HepG2 (cell line): Measurements from ENCODE around the gene SEMA4C. TPM values are rescaled to one million over a fixed set of nuclear protein-coding genes. Genes with fewer than 3 reads are reported as not detected.

ENCODE experiments used
- ATF7-NPFF ChIP-seq: sonication (generic); formaldehyde crosslinking; IDR thresholded peaks from 2 replicates; pipeline ENCODE4 v1.8.1; 2023; ENCODE audit warnings: mild to moderate bottlenecking, low read depth, missing genetic modification reagents, moderate library complexity
- FOXP1 ChIP-seq, 2 experiments: fragments of 450-650 bp in 1 of 2; IDR thresholded peaks; 2 replicates each; pipeline ENCODE4 v1.6.1; 2017 to 2018; ENCODE audit warnings: antibody characterized with exemption in 1 of 2
- GABPA ChIP-seq, 2 experiments: IDR thresholded peaks; 2 replicates each; pipeline ENCODE4 v1.6.1; 2011 to 2016; ENCODE audit warnings: low read depth in 2 of 2, low read length in 1 of 2, missing biosample characterization in 1 of 2, missing genetic modification characterization in 1 of 2
- MAFG ChIP-seq: sonication (generic); formaldehyde crosslinking; IDR thresholded peaks from 2 replicates; pipeline ENCODE4 v1.5.1; 2020; ENCODE audit warnings: mild to moderate bottlenecking, missing genetic modification reagents
- ONECUT2 ChIP-seq: sonication (generic); formaldehyde crosslinking; IDR thresholded peaks from 2 replicates; pipeline ENCODE4 v1.4.0; 2020; ENCODE audit warnings: missing genetic modification reagents
- PAX8 ChIP-seq: sonication (generic); formaldehyde crosslinking; IDR thresholded peaks from 2 replicates; pipeline ENCODE4 v1.8.0; 2022; ENCODE audit warnings: mild to moderate bottlenecking, missing genetic modification reagents, borderline replicate concordance
- PRMT3 ChIP-seq: sonication (generic); formaldehyde crosslinking; IDR thresholded peaks from 2 replicates; pipeline ENCODE4 v1.8.1; 2022; ENCODE audit warnings: low read depth, mild to moderate bottlenecking, moderate library complexity, missing genetic modification reagents, borderline replicate concordance
- SSRP1 ChIP-seq: IDR thresholded peaks from 2 replicates; pipeline ENCODE4 v1.6.1; 2016; ENCODE audit warnings: control low read depth
- TMF1 ChIP-seq: sonication (generic); formaldehyde crosslinking; IDR thresholded peaks from 2 replicates; pipeline ENCODE4 v1.8.1; 2022; ENCODE audit warnings: low read depth, missing genetic modification reagents
- U2AF1 ChIP-seq: fragments of 200-400 bp; formaldehyde crosslinking; optimal IDR thresholded peaks from 2 replicates; pipeline ENCODE3; 2017; ENCODE audit warnings: mild to moderate bottlenecking, low read depth, low read length
- ZC3H4 ChIP-seq: sonication (generic); formaldehyde crosslinking; IDR thresholded peaks from 2 replicates; pipeline ENCODE4 v1.4.0; 2020; ENCODE audit warnings: missing genetic modification reagents, borderline replicate concordance
- ZFP90 ChIP-seq: sonication (generic); formaldehyde crosslinking; IDR thresholded peaks from 2 replicates; pipeline ENCODE4 v1.8.0; 2022; ENCODE audit warnings: missing genetic modification reagents, mild to moderate bottlenecking, inconsistent platforms, borderline replicate concordance
- ZIK1 ChIP-seq: sonication (generic); formaldehyde crosslinking; IDR thresholded peaks from 2 replicates; pipeline ENCODE4 v1.5.0; 2020; ENCODE audit warnings: mild to moderate bottlenecking, low read depth, missing genetic modification reagents, borderline replicate concordance
- ZKSCAN8 ChIP-seq: IDR thresholded peaks from 2 replicates; pipeline ENCODE4 v1.6.1; 2016; ENCODE audit warnings: borderline replicate concordance, missing genetic modification reagents, missing compliant biosample characterization
- ZNF335 ChIP-seq: sonication (generic); formaldehyde crosslinking; IDR thresholded peaks from 2 replicates; pipeline ENCODE4 v1.4.0; 2020; ENCODE audit warnings: missing genetic modification reagents
- ZNF432 ChIP-seq: sonication (generic); formaldehyde crosslinking; IDR thresholded peaks from 2 replicates; pipeline ENCODE4 v1.5.0; 2020; ENCODE audit warnings: missing genetic modification reagents, mild to moderate bottlenecking, borderline replicate concordance
- ZNF546 ChIP-seq: sonication (generic); formaldehyde crosslinking; conservative IDR thresholded peaks from 2 replicates; pipeline ENCODE4 v1.8.1; 2023; ENCODE audit warnings: mild to moderate bottlenecking, missing genetic modification reagents
- ZNF746 ChIP-seq: sonication (generic); formaldehyde crosslinking; IDR thresholded peaks from 2 replicates; pipeline ENCODE4 v1.8.0; 2022; ENCODE audit warnings: mild to moderate bottlenecking, missing genetic modification reagents
- polyA plus RNA-seq, 8 experiments: library from polyadenylated mRNA; depleted of rRNA in 3 of 8; stranded (reverse) in 7 of 8; unstranded in 1 of 8; fragments of >200 nt; fragmentation: Illumina TruSeq in 4 of 8; extraction: Trizol in 4 of 8; gene quantifications; 2 replicates each; pipeline versions ENCODE4 v1.2.1 to v1.2.3, GENCODE V29; 2011 to 2016; ENCODE audit warnings: low read depth in 4 of 8, missing spikeins in 1 of 8, mixed read lengths in 1 of 8; ENCODE audit not compliant: insufficient read depth in 1 of 8
- total RNA-seq, 5 experiments: library from RNA; depleted of rRNA; stranded (reverse); fragments of >200 nt; fragmentation: Illumina TruSeq; extraction: Trizol; gene quantifications; 2 replicates each; pipeline ENCODE4 v1.2.3, GENCODE V29; 2016; ENCODE audit warnings: low read depth in 1 of 5
- TF ChIP-seq, protein P1 (sequence below): sonication (generic); formaldehyde crosslinking; IDR thresholded peaks from 2 replicates; pipeline ENCODE4 v1.8.1; 2022; ENCODE audit warnings: low read depth, mild to moderate bottlenecking, missing genetic modification reagents
- TF ChIP-seq, protein P2 (sequence below): sonication (generic); formaldehyde crosslinking; IDR thresholded peaks from 2 replicates; pipeline ENCODE4 v1.5.0; 2020; ENCODE audit warnings: mild to moderate bottlenecking, missing genetic modification reagents
- TF ChIP-seq, protein P3 (sequence below): sonication (generic); formaldehyde crosslinking; IDR thresholded peaks from 2 replicates; pipeline ENCODE4 v1.4.0; 2020; ENCODE audit warnings: missing genetic modification reagents
- TF ChIP-seq, protein P4 (sequence below): sonication (generic); formaldehyde crosslinking; IDR thresholded peaks from 2 replicates; pipeline ENCODE4 v1.4.0; 2020; ENCODE audit warnings: mild to moderate bottlenecking, missing genetic modification reagents

SEMA4C gene
- total and polyA plus RNA-seq, 2 of the 13 experiments (the other 11 are each of a cell fraction or from before 2014, with no cell fraction given) = 25.9 to 46.6 TPM

DNA sequence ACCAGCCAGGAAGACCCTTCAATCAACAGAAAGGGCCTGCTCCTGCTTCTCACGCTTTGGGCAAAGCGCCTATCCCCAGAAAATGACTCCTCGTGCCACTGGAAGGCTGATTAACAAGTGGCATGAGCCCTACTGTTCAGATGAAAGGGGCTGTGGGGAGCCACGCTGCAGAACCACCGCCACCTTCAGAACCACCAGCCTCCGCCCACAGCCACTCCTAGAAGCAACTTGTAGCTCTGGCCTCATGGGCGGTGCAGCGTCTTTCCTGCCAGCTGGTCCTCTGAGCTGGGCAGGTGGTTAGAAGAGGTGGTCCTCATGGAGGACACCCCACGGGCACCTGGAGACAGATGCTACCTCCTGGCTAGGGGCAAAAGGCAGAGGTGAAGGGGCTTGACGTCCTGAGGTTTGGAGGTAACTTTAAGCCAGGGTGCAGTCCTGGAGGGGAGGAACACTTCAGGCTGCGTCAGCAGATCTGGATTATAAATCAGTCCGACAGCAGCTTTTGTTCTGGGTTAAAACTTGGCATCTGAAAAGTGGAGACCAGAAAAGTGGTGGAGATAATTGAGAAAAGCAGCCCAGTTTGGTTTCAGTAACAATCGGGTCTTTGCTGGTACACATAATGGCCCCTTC is 861 bp upstream of the SEMA4C start (continued):
- no peak for TF ChIP-seq ZC3H4 (CRISPR knock-in tag)
- TF ChIP-seq ZNF432 (CRISPR knock-in tag) = no peak
- TF ChIP-seq U2AF1 = no peak
- TF ChIP-seq, protein P1, sequence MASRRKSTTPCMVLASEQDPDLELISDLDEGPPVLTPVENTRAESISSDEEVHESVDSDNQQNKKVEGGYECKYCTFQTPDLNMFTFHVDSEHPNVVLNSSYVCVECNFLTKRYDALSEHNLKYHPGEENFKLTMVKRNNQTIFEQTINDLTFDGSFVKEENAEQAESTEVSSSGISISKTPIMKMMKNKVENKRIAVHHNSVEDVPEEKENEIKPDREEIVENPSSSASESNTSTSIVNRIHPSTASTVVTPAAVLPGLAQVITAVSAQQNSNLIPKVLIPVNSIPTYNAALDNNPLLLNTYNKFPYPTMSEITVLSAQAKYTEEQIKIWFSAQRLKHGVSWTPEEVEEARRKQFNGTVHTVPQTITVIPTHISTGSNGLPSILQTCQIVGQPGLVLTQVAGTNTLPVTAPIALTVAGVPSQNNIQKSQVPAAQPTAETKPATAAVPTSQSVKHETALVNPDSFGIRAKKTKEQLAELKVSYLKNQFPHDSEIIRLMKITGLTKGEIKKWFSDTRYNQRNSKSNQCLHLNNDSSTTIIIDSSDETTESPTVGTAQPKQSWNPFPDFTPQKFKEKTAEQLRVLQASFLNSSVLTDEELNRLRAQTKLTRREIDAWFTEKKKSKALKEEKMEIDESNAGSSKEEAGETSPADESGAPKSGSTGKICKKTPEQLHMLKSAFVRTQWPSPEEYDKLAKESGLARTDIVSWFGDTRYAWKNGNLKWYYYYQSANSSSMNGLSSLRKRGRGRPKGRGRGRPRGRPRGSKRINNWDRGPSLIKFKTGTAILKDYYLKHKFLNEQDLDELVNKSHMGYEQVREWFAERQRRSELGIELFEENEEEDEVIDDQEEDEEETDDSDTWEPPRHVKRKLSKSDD (CRISPR knock-in tag) = no peak
- 0 out of 2 replicates have a peak, but pooled peaks have one; percentile 36 for TF ChIP-seq MAFG (CRISPR knock-in tag)
- TF ChIP-seq ZNF335 (CRISPR knock-in tag) = no peak; the same call in 1 of the 2 replicates
- TF ChIP-seq PRMT3 (CRISPR knock-in tag) = no peak
- no peak for TF ChIP-seq PAX8 (CRISPR knock-in tag)
- TF ChIP-seq, protein P2, sequence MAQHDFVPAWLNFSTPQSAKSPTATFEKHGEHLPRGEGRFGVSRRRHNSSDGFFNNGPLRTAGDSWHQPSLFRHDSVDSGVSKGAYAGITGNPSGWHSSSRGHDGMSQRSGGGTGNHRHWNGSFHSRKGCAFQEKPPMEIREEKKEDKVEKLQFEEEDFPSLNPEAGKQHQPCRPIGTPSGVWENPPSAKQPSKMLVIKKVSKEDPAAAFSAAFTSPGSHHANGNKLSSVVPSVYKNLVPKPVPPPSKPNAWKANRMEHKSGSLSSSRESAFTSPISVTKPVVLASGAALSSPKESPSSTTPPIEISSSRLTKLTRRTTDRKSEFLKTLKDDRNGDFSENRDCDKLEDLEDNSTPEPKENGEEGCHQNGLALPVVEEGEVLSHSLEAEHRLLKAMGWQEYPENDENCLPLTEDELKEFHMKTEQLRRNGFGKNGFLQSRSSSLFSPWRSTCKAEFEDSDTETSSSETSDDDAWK (CRISPR knock-in tag) = no peak
- TF ChIP-seq GABPA (IDR thresholded peaks at IDR 0.05; ENCODE audit: low read depth, low read length) = no peak
- no peak for TF ChIP-seq GABPA (CRISPR knock-in tag; IDR thresholded peaks at IDR 0.05; ENCODE audit: low read depth)
- TF ChIP-seq ZNF746 = 0 out of 2 replicates have a peak, but pooled peaks have one; percentile 3
- no peak for TF ChIP-seq ONECUT2 (CRISPR knock-in tag)
- TF ChIP-seq FOXP1 (IDR thresholded peaks at IDR 0.05) = no peak
- TF ChIP-seq FOXP1 (CRISPR knock-in tag; IDR thresholded peaks at IDR 0.05) = no peak
- TF ChIP-seq ZFP90 = no peak
- TF ChIP-seq, protein P3, sequence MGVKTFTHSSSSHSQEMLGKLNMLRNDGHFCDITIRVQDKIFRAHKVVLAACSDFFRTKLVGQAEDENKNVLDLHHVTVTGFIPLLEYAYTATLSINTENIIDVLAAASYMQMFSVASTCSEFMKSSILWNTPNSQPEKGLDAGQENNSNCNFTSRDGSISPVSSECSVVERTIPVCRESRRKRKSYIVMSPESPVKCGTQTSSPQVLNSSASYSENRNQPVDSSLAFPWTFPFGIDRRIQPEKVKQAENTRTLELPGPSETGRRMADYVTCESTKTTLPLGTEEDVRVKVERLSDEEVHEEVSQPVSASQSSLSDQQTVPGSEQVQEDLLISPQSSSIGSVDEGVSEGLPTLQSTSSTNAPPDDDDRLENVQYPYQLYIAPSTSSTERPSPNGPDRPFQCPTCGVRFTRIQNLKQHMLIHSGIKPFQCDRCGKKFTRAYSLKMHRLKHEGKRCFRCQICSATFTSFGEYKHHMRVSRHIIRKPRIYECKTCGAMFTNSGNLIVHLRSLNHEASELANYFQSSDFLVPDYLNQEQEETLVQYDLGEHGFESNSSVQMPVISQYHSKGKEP (CRISPR knock-in tag) = 0 out of 2 replicates have a peak, but pooled peaks have one; percentile 5
- no peak for TF ChIP-seq TMF1 (CRISPR knock-in tag)
- no peak for TF ChIP-seq ZKSCAN8 (CRISPR knock-in tag)
- TF ChIP-seq, protein P4, sequence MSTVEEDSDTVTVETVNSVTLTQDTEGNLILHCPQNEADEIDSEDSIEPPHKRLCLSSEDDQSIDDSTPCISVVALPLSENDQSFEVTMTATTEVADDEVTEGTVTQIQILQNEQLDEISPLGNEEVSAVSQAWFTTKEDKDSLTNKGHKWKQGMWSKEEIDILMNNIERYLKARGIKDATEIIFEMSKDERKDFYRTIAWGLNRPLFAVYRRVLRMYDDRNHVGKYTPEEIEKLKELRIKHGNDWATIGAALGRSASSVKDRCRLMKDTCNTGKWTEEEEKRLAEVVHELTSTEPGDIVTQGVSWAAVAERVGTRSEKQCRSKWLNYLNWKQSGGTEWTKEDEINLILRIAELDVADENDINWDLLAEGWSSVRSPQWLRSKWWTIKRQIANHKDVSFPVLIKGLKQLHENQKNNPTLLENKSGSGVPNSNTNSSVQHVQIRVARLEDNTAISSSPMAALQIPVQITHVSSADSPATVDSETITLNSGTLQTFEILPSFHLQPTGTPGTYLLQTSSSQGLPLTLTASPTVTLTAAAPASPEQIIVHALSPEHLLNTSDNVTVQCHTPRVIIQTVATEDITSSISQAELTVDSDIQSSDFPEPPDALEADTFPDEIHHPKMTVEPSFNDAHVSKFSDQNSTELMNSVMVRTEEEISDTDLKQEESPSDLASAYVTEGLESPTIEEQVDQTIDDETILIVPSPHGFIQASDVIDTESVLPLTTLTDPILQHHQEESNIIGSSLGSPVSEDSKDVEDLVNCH (CRISPR knock-in tag) = no peak
- no peak for TF ChIP-seq ZIK1 (CRISPR knock-in tag)
- TF ChIP-seq ZNF546 = no peak
- no peak for TF ChIP-seq SSRP1 (CRISPR knock-in tag)
- no peak for TF ChIP-seq ATF7-NPFF (CRISPR knock-in tag)
